NCI-H2081 treated with DMSO at 0.1 percent for 48 hours (cell line): ENCODE measurements around the gene ANKRD13C.

Source experiments
- DNase-seq: peaks from one replicate; lab custom pipeline; 2025; lab: John Stamatoyannopoulos, UW

The ANKRD13C gene

DNA sequence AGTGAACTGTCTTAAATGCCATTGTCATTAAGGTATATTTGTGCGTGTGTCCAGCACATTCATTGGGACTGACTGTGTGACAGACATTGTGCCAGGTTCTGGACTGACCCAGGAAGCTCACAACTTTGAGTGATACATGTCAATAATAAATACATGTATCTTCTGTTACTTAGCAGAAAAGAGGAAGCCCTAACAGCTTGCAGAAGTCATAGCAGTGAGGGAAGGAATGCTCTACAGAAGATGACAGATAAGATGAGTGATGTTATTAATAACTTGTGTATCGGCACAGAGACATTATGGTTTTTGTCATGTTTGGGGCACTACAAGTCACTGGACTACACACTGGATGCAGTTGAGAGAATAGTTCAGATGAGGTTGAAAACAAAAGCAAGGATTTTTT is 134.5 kb downstream of the ANKRD13C start:
- no peak for DNase-seq

DNA sequence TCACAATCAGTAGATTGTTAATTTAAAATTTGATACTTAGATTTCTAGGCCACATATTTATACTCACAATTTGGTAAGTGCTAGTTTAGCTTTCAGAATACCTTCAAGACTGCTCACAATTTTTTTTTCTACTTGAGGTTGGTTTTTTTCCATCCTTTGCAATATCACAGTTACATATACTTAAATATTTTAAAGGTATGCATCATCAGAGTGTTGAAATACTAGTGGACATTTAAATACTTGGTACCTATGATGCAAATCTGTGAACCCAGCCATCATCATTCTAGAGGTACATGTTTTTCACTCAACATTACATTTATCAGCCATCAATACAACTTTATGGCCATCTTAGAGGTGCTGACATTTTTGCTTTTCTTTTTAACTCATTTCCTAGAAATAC is 143.0 kb downstream of the ANKRD13C start:
- DNase-seq = no peak

DNA sequence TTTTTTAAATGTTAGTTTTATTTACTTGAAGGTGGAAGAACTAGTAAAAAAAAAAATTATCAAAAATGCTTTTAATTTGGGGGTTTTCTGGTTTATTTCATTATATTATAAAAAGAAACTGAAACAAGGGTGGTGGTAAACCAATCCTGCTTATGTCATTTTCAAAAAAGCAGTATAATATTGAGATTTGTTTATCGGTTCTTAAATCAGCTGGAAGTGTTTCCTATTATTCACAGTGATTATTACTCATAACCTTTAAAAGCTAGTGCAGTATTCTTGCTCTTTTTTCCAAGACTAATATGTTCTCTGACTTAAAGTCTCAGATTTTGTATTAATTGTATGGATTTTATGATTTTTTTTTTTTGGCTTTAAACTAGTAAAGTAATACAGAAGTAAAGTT is 143.7 kb downstream of the ANKRD13C start:
- DNase-seq = no peak
